Activated CD8-positive, alpha-beta memory T cell treated with anti-CD3 and anti-CD28 coated beads for 1 hour (primary cell): ENCODE results near the gene CAMK2B.

Experiments used
- DNase-seq, 2 donors: peaks; one replicate each; pipeline ENCODE4 v3.0.0-alpha.2; 2020; ENCODE audit warnings: low read depth in 1 of 2; ENCODE audit errors: extremely low read depth in 1 of 2

The CAMK2B gene

GRCh38 chr7:44330331-44330730 lies 4.9 kb upstream of the CAMK2B start:
- DNase-seq = no peak

- DNase-seq = no peak
These were observed 4.5 kb upstream of the CAMK2B start for GRCh38 chr7:44329888-44330287.

DNA sequence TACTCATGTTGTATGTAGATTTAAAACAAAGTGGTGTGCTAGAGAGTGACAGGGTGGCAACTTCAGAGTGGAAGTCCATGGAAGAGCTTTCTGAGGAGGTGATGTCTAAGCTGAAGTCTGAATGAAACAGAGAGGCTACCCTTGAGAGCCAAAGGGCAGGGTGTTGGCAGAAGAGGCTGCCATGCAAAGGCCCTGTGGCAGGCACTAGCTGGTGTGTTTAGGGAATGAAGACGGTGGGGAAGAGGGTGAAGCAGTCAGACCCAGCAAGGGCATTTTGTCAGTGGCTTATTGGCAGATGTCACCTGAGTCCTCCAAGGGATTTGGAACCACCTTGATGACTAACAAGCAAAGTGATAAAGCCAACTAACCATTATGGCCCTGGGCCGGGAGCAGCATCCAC lies 3.7 kb upstream of the CAMK2B start:
- no peak for DNase-seq

DNA sequence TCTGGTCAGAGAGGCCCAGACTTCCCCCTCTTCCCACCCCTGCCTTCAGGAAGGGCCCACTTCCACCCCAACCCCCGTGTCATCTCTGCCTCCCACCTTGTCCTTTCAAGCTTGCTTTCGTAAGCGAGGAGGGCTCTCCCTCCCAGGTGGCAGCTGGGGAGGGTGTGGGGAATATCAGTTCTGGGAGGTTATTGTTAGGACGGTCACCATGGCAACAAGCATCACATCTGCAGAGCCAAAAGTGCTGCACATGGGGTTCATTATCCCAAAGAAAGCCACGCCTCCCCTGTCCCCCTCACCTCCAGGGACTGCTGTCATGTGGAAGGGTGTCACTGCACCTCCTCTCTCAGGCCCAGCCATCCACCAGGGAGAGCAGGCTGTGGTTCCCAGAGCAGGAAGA lies 2.6 kb upstream of the CAMK2B start:
- DNase-seq = no peak

- DNase-seq = no peak
These were observed 1.1 kb upstream of the CAMK2B start for GRCh38 chr7:44326261-44327125.

- no peak for DNase-seq
These were observed 432 bp upstream of the CAMK2B start for GRCh38 chr7:44325811-44326241.

DNA sequence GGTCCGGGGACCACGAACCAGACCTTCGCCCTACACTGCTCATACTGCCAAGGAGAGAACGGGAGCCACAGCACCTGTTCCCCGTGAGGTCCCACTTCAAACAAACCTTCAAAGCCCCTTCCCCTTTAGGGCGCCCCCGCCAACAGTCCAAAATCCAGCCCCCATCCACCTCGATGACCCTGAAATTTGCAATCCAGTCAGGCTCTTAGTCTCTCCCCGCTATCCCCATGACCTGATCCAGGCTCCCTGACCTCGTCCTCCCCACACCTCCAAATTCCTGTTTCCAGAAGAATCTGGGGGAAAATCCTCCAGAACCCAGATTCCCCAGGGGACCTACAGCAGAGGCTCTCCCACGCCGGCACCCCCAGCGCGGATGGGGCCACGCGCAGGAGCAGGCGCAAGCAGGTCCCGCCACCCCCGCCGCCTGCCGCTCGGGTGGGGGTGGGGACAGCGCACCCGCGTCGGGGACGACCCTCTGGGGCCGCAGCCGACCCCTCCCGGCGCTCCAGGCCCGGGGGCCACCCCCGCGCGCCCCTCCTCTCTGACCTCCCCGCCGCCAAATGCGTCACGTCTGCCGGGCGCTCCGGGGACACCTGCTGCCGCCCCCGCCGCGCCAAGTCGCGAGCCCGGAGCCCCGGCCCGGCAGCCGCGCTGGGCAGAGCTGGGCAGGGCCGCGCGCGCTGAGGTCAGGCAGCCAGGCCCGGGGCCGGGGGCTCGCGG lies 753 bp downstream of the CAMK2B start:
- DNase-seq = no peak

DNA sequence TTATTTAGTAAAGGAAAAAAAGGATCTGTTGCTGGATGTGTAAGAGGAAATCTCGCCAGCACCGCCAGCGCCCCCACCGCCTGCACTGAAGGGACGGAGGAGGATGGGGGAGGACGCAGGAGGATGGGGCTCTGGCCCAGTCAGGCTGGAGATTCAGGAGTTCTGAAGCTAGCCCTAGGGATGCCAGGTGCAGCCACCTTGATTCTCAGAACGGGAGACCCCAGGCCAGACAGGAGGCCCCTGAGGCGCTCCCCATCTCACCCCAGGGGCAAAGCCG lies 1.3 kb downstream of the CAMK2B start:
- DNase-seq = no peak

GRCh38 chr7:44323381-44324203 lies 1.8 kb downstream of the CAMK2B start:
- DNase-seq = no peak

- DNase-seq = no peak
These were observed 2.6 kb downstream of the CAMK2B start for GRCh38 chr7:44322631-44323363.

GRCh38 chr7:44321796-44322195 lies 3.6 kb downstream of the CAMK2B start:
- no peak for DNase-seq

DNA sequence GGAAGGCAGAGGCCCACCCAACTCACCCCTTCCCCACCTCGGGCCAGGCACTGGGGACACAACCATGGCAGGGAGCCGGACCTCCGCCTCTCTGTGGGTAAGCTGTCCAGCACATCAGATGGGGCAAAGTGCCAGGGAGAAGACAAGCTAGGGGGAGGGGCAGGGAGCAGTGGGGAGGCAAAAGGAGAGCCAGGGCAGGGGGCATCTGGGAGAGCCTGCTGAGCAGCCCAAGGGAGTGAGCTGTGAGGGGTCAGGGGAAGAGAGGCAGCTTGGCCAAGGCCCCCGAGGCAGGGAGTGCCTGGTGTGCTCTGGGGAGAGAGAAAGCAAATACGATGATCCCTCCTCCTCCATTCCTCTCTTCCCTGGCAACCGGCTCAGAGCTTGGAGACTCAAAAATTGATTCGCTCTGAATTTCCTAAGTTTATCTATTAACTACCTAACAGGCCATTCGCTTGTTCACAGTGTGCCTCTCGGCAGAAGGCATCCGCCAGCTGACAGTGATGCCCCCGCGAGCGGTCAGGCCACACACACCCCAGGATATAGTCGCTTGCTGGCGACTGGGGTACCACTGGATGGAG lies 4.5 kb downstream of the CAMK2B start:
- no peak for DNase-seq

GRCh38 chr7:44320141-44320540 lies 5.3 kb downstream of the CAMK2B start:
- no peak for DNase-seq

GRCh38 chr7:44318332-44318731 lies 7.1 kb downstream of the CAMK2B start:
- no peak for DNase-seq

DNA sequence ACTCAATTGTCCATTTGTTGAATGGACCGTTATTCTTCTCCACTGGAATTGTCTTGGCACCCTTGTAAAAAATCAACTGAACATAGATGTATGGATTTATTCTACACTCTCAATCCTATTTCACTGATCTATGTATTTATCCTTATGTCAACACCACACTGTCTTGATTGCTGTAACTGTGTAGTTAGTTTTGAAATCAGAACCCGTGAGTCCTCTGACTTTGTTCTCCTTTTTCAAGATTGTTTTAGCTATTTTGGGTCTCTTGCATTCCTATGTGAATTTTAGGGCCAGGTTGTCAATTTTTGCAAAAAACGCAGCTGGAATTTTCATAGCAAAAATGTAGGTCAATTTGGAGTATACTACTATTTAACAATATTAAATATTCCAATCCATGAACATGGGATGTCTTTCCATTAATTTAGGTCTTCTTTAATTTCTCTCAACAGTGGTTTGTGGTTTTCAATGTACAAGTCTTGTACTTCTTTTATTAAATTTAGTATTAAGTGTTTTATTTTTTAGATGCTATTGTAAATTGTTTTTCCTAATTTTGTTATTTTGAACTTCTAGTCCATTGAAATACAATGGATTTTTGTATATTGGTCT lies 10.0 kb downstream of the CAMK2B start:
- no peak for DNase-seq

- DNase-seq = no peak
These were observed 11.8 kb downstream of the CAMK2B start for GRCh38 chr7:44313621-44314031.

GRCh38 chr7:44313016-44313415 lies 12.4 kb downstream of the CAMK2B start:
- DNase-seq = no peak

GRCh38 chr7:44311561-44312495 lies 13.6 kb downstream of the CAMK2B start:
- no peak for DNase-seq

DNA sequence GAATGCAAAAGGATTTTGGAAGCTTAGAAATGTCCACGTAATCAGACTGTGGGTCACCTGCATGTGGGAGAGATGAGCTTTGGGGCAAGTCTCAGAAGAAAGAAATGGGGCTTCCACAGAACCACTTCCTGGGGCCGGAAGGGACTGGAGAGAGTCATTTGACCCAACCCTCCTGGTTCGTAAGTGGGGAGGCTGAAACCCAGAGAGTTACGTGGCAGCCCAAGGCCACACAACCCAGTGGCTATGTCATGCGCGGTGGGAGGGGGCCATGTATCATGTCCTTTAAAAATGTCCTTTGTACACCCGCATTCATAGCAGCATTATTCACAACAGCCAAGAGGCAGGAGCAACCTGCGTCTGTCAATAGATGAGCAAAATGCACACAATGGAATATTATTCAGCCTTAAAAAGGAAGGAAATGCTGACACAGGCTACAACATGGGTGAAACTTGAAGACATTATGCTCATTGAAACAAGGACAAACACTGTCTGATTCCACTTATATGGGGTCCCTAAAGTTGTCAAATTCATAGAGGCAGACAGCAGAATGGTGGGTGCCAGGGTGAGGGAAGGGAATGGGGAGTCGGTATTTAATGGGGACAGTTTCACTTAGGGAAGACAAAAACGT lies 15.1 kb downstream of the CAMK2B start:
- no peak for DNase-seq
